Omental fat pad (tissue), 4 donors: ENCODE measurements around the gene SH2D1B. TPM values are rescaled to one million over a fixed set of nuclear protein-coding genes. Genes with fewer than 3 reads are reported as not detected.

Source experiments
- ATAC-seq: fragments of 150-250 bp; one replicate; pipeline ENCODE4 v1.9.1; 2016; ENCODE audit warnings: mild to moderate bottlenecking, moderate library complexity; ENCODE audit not compliant: low FRiP score
- DNase-seq: peaks from one replicate; pipeline ENCODE4 v3.0.0-alpha.2; 2019; ENCODE audit warnings: low spot score
- total RNA-seq, 4 donors: library from RNA; depleted of rRNA; stranded (reverse); fragments of >200 nt; gene quantifications; one replicate each; pipeline ENCODE4 v1.1.0, GENCODE V29; 2016
- TF ChIP-seq, protein P1 (sequence below), 3 donors: fragments of 450-650 bp; IDR thresholded peaks; one replicate each; pipeline ENCODE4 v1.5.1; 2016 to 2017; ENCODE audit warnings: antibody characterized with exemption in 3 of 3, mild to moderate bottlenecking in 3 of 3, moderate library complexity in 2 of 3

Gene SH2D1B
- total RNA-seq, 4 donors from 2014 or later: 0.12 to 0.47 (median 0.25) TPM

DNA sequence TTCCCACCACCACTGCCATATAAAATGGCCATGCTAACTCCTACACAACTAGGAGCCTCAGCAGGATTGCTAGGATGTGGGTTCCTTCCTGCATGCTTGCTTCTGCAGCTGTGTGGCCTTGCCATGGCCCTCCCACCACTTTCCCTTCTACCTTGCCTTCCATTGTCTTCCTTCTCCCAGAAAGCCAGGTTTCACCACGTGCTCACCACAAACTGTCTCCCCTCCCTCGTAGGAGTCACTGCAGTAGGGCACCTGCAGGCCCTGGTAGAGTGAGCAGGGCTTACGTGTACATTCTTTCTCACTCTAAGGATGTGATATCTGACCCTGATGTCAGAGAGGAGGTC, 26.7 kb downstream of the SH2D1B start:
- TF ChIP-seq, protein P1, sequence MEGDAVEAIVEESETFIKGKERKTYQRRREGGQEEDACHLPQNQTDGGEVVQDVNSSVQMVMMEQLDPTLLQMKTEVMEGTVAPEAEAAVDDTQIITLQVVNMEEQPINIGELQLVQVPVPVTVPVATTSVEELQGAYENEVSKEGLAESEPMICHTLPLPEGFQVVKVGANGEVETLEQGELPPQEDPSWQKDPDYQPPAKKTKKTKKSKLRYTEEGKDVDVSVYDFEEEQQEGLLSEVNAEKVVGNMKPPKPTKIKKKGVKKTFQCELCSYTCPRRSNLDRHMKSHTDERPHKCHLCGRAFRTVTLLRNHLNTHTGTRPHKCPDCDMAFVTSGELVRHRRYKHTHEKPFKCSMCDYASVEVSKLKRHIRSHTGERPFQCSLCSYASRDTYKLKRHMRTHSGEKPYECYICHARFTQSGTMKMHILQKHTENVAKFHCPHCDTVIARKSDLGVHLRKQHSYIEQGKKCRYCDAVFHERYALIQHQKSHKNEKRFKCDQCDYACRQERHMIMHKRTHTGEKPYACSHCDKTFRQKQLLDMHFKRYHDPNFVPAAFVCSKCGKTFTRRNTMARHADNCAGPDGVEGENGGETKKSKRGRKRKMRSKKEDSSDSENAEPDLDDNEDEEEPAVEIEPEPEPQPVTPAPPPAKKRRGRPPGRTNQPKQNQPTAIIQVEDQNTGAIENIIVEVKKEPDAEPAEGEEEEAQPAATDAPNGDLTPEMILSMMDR (IDR thresholded peaks at IDR 0.05): no peak
- DNase-seq: no peak
- no peak for ATAC-seq

DNA sequence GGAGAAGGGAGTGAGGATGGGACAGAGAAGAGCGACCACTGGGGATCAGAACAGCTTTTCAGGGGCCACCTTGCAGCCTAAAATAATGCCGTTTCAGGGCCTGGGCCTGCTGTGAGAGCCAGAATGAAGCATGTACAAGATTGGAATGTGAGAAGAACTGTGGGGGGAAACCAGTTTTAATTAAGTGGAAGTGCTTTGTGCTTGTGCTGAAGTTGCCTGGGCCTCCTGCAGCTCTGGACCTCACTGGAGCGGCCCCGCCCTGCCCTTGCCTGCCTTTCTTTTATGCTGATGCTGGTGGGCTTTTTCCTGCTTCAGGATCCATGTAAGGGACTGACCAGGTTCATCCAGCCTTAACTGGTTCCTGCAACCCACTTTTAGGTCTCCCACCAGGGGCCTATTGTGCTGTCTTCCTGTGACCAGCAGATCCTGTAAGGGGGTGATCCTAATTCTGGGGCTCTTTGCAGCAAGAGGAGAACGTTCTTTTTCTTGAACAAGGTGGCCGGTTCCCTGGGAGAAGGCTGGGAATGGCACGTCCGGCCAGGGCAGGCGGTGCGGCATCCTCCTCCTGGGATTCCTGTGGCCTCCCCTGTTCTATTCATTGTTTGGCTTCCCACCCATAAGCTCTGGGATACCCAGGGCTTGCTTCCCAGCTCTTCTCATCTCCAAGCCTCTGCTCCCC, 27.2 kb downstream of the SH2D1B start:
- DNase-seq (no peak), ATAC-seq (no peak)
- TF ChIP-seq, protein P1 (IDR thresholded peaks at IDR 0.05): no peak

DNA sequence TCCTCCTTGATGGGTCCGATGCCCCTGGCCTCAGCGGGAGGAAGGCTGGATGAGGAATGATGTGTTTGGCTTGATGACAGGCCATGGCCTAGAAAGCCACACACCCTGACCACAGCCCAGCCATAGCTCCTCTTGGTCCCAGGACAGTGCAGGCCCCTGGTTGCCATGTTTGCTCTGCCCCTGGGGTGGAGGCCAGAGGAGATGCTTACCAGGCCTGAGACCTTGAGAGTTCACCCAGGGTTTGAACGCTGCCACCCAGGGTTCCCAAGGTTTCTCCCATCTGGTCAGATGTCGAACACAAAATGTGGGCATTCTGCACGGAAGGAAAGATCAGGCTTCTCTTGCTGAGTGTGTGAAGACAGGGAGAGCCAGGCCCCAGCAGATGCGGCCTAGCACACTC, 27.8 kb downstream of the SH2D1B start:
- DNase-seq (no peak), ATAC-seq (no peak)
- TF ChIP-seq, protein P1 (IDR thresholded peaks at IDR 0.05): no peak

DNA sequence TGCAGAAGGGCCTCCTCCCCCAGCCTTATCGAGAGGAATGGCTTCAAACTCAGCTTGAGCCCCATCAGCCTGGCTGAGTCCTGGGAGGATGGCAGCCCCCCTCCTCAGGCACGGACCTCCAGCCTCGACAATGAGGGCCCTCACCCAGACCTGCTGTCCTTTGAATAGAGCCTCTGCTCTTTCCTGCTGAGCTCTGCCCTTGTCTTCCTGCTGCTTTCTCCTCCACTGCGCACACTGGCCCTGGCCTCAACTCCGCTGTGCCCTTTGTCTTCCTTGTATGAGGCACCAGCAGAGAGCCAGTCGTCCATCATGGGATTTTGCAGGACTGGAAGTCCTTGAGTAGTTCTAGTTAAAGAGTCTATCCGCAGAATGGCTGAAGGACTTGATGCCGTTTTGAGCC, 28.4 kb downstream of the SH2D1B start:
- no peak for DNase-seq
- TF ChIP-seq, protein P1 (IDR thresholded peaks at IDR 0.05): no peak
- no peak for ATAC-seq

DNA sequence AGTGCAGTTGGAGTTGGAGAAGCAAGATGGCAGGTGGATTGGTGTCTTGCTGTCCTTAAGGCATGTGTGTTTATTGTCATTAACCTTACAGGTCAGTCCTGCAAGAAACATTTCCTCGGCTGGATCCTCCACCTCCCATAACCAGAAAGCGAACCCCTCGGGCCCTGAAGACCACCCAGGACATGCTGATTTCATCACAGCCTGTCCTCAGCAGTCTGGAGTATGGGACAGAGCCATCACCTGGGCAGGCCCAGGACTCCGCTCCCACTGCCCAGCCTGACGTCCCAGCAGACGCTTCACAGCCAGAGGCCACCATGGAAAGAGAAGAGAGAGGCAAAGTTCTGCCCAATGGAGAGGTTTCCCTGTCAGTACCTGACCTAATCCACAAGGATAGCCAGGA, 28.8 kb downstream of the SH2D1B start:
- TF ChIP-seq, protein P1 (IDR thresholded peaks at IDR 0.05): no peak
- no peak for DNase-seq
- no peak for ATAC-seq

DNA sequence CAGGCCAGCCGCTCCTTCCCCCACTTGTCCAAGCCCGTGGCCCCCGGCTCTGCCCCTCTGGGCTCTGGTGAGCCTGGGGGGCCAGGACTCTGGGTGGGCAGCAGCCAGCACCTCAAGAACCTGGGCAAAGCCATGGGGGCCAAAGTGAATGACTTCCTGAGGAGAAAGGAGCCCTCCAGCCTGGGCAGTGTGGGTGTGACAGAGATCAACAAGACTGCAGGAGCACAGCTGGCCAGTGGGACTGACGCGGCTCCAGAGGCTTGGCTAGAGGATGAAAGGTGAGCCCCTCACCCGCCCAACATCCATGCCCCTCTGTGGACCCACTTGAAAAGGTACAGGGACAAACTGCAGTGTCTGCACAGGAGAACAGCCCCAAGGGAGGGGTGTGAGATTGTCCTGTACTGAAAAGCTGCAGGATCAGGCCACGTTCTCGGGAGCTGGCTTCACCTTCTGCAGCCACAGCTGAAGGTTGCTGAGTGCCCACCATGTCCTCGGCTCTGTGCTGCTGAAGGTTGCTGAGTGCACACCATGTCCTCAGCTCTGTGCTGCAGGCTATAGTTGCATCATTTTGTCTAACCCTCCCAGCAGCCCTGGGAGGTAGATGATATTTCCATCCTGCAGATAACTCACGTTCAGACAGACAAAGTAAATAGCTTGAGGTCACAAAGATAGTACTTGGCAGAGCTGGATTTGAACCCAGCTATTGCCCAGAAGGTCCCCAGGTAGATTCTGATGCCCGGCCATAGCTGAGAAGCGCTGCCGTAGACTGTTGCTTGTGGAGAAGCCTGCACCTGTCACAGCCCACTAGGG, 29.8 kb downstream of the SH2D1B start:
- TF ChIP-seq, protein P1 (IDR thresholded peaks at IDR 0.05): no peak
- no peak for DNase-seq
- ATAC-seq: no peak

DNA sequence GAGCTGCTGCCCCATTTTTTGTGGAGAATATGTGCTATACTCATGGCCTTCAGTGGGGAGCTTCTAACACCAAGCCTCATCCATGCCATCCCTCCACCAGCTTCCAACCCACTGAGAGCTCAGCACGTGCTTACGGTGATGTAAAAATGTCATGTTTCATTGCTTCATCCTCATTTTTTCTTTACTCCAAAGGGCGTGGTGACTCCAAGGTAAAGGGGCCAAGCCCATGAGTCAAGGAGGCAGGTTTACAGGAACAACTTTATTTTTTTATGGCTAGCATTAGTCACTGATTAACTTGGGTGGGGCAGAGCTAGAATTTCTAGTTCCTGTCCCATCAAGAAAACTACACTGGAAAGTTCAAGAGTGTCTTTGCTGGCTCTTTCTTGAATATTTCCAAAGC, 30.6 kb downstream of the SH2D1B start, which contains the start of gene C1orf226:
TSS of gene C1orf226 (plus strand) at position 346 of the 400 bp plus-strand sequence. CDS start 174 bp downstream, outside the sequence.
- TF ChIP-seq, protein P1 (IDR thresholded peaks at IDR 0.05): no peak
- DNase-seq (no peak), ATAC-seq (no peak)
